Measurements from ENCODE around the gene FADS3. TPM values are rescaled to one million over a fixed set of nuclear protein-coding genes. Genes with fewer than 3 reads are reported as not detected.

FADS3 gene
- 100 to 1,000 TPM; 135 to 327 (median 205) TPM for total RNA-seq

GRCh38 chr11:61891331-61892084 lies at the start of gene FADS3:
FADS3 (minus strand) TSS chr11:61891545; CDS start chr11:61891381, 164 bp downstream.
- H3K4me3 ChIP-seq = peak within 1 kb of the TSS; percentile 71 to 99 (median 89)
- DNase-seq (ENCODE audit: low spot score in 2 of 2) = peak; percentile 75 to 85
- peaks cover 0 to 11% (median 0%) of the 10 kb centered on the region in 3 donors for H3K36me3 ChIP-seq
- no peaks in the 10 kb centered on the region for H3K9me3 ChIP-seq
- H3K27ac ChIP-seq = peak within 1 kb of the TSS; percentile 91 to 99 (median 94)
- TF ChIP-seq CTCF (IDR thresholded peaks at IDR 0.05) = no peak
- TF ChIP-seq POLR2A (IDR thresholded peaks at IDR 0.05) = peak; percentile 65 to 85
- TF ChIP-seq EP300 (IDR thresholded peaks at IDR 0.05) = peak in 1 of 2 donors; percentile 63
- H3K4me1 ChIP-seq = peaks cover 0 to 62% (median 24%) of the 10 kb centered on the region in 4 donors
- WGBS, 2 donors = 2% methylated on average over 33 of the region's 96 CpGs; no CpG with 5 or more reads in 1 of the 2 donors
- H3K27me3 ChIP-seq = no peaks in the 10 kb centered on the region

GRCh38 chr11:61940466-61940865 lies 49.1 kb upstream of the FADS3 start:
- Histone ChIP-seq H3K4me3 (no peak overlapping the region), H3K27me3 (no peaks in the 10 kb centered on the region), H3K36me3 (no peaks in the 10 kb centered on the region), H3K4me1 (no peaks in the 10 kb centered on the region), H3K27ac (no peak overlapping the region), H3K9me3 (peaks cover 0 to 27% (median 2%) of the 10 kb centered on the region in 4 donors)
- no peak for TF ChIP-seq POLR2A (IDR thresholded peaks at IDR 0.05)
- TF ChIP-seq CTCF (IDR thresholded peaks at IDR 0.05) = no peak
- no peak for TF ChIP-seq EP300 (IDR thresholded peaks at IDR 0.05)
- WGBS, 2 donors = 82 to 88% methylated on average over 10 of the region's 10 CpGs
- no peak for DNase-seq (ENCODE audit: low spot score in 2 of 2)

GRCh38 chr11:61935861-61936260 lies 44.5 kb upstream of the FADS3 start:
- no peak overlapping the region for H3K27ac ChIP-seq
- H3K27me3 ChIP-seq = no peaks in the 10 kb centered on the region
- TF ChIP-seq POLR2A (IDR thresholded peaks at IDR 0.05) = no peak
- no peak for TF ChIP-seq EP300 (IDR thresholded peaks at IDR 0.05)
- TF ChIP-seq CTCF (IDR thresholded peaks at IDR 0.05) = no peak
- 79 to 90% methylated on average over 2 of the region's 2 CpGs for WGBS, 2 donors
- no peak for DNase-seq (ENCODE audit: low spot score in 2 of 2)
- peaks cover 0 to 28% (median 2%) of the 10 kb centered on the region in 4 donors for H3K9me3 ChIP-seq
- no peaks in the 10 kb centered on the region for H3K4me1 ChIP-seq
- H3K36me3 ChIP-seq = no peaks in the 10 kb centered on the region
- H3K4me3 ChIP-seq = no peak overlapping the region

GRCh38 chr11:61930933-61931332 lies 39.6 kb upstream of the FADS3 start:
- Histone ChIP-seq H3K36me3 (no peaks in the 10 kb centered on the region), H3K27me3 (no peaks in the 10 kb centered on the region), H3K9me3 (peaks cover 0 to 6% (median 0%) of the 10 kb centered on the region in 4 donors), H3K27ac (no peak overlapping the region), H3K4me3 (no peak overlapping the region), H3K4me1 (no peaks in the 10 kb centered on the region)
- TF ChIP-seq EP300 (IDR thresholded peaks at IDR 0.05) = no peak
- TF ChIP-seq CTCF (IDR thresholded peaks at IDR 0.05) = no peak
- no peak for TF ChIP-seq POLR2A (IDR thresholded peaks at IDR 0.05)
- DNase-seq (ENCODE audit: low spot score in 2 of 2) = no peak
- whole genome bisulfite sequencing, 2 donors = 81 to 82% methylated on average over 3 of the region's 3 CpGs

- no peaks in the 10 kb centered on the region for H3K27me3 ChIP-seq
- no peak for DNase-seq (ENCODE audit: low spot score in 2 of 2)
- peaks cover 0 to 11% (median 8%) of the 10 kb centered on the region in 4 donors for H3K4me1 ChIP-seq
- H3K9me3 ChIP-seq = no peaks in the 10 kb centered on the region
- no peaks in the 10 kb centered on the region for H3K36me3 ChIP-seq
- TF ChIP-seq POLR2A (IDR thresholded peaks at IDR 0.05) (no peak), CTCF (IDR thresholded peaks at IDR 0.05) (no peak), EP300 (IDR thresholded peaks at IDR 0.05) (no peak)
- no peak overlapping the region for H3K27ac ChIP-seq
- H3K4me3 ChIP-seq = no peak overlapping the region
These were observed 37.3 kb upstream of the FADS3 start for GRCh38 chr11:61928606-61929005.

Data from tibial nerve (tissue), 4 donors.